ENCODE measurements around the gene ITPK1.

GRCh38 chr14:93092606-93093556, 22.8 kb downstream of the ITPK1 start:
- no peak for TF ChIP-seq CTCF (conservative IDR thresholded peaks at IDR 0.05 in 1 of 2, IDR thresholded peaks at IDR 0.05 in 1 of 2; ENCODE audit: extremely low read depth in 1 of 2, insufficient read depth in 1 of 2, low read depth in 1 of 2, low read length in 2 of 2)
- TF ChIP-seq EZH2 (IDR thresholded peaks at IDR 0.05; ENCODE audit: borderline replicate concordance, low read length), result no peak

Measured in mammary epithelial cell (primary cell).